ENCODE measurements around the gene EMC9.

DNA sequence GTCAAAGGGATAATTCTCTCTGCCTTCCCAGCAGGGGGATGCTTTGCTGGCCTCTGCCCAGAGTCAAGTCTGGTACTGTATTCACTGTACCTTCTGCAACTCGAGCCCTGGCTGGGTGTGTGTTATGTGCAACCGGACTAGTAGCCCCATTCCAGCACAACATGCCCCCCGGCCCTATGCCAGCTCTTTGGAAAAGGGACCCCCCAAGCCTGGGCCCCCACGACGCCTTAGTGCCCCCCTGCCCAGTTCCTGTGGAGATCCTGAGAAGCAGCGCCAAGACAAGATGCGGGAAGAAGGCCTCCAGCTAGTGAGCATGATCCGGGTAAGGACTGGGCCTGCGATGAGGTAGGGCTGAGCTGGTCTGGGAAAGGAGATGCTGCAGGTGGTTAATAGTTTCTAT, 9.2 kb upstream of the EMC9 start:
- TF ChIP-seq, protein P1, sequence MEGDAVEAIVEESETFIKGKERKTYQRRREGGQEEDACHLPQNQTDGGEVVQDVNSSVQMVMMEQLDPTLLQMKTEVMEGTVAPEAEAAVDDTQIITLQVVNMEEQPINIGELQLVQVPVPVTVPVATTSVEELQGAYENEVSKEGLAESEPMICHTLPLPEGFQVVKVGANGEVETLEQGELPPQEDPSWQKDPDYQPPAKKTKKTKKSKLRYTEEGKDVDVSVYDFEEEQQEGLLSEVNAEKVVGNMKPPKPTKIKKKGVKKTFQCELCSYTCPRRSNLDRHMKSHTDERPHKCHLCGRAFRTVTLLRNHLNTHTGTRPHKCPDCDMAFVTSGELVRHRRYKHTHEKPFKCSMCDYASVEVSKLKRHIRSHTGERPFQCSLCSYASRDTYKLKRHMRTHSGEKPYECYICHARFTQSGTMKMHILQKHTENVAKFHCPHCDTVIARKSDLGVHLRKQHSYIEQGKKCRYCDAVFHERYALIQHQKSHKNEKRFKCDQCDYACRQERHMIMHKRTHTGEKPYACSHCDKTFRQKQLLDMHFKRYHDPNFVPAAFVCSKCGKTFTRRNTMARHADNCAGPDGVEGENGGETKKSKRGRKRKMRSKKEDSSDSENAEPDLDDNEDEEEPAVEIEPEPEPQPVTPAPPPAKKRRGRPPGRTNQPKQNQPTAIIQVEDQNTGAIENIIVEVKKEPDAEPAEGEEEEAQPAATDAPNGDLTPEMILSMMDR (IDR thresholded peaks at IDR 0.05; ENCODE audit: low read depth, low read length, poor library complexity, severe bottlenecking), result no peak
- no peak for TF ChIP-seq EZH2phosphoT487 (IDR thresholded peaks at IDR 0.05; ENCODE audit: borderline replicate concordance, low read length)

All from DOHH2 (cell line).